Inflammatory macrophage treated with lipopolysaccharide for 1 hour (primary cell): ENCODE results near the gene STRN3.
"Not testable (repeated sequence)": the region's sequence is repeated elsewhere in the genome, so short reads cannot be mapped to it uniquely, and the experiment has no call there.

Source experiments
- DNase-seq, 2 donors: peaks; one replicate each; pipeline ENCODE4 v3.0.0-alpha.2; 2020 to 2022

The STRN3 gene

GRCh38 chr14:30967364-30968098 lies 58.6 kb downstream of the STRN3 start:
- not testable (repeated sequence) for DNase-seq

- DNase-seq: no peak
These were observed 59.5 kb downstream of the STRN3 start for GRCh38 chr14:30966415-30967363.

GRCh38 chr14:30965861-30966260 lies 60.3 kb downstream of the STRN3 start:
- not testable (repeated sequence) for DNase-seq

- not testable (repeated sequence) for DNase-seq
These were observed 63.6 kb downstream of the STRN3 start for GRCh38 chr14:30962537-30962936.

GRCh38 chr14:30961330-30961729 lies 64.8 kb downstream of the STRN3 start:
- no peak for DNase-seq

- no peak for DNase-seq
These were observed 66.0 kb downstream of the STRN3 start for GRCh38 chr14:30960216-30960615.

GRCh38 chr14:30958555-30959407 lies 67.4 kb downstream of the STRN3 start:
- DNase-seq: no peak

GRCh38 chr14:30957813-30958370 lies 68.3 kb downstream of the STRN3 start:
- DNase-seq: no peak

GRCh38 chr14:30949651-30950050 lies 76.5 kb downstream of the STRN3 start:
- no peak for DNase-seq

GRCh38 chr14:30943694-30944093 lies 82.5 kb downstream of the STRN3 start:
- no peak for DNase-seq

GRCh38 chr14:30940886-30941285 lies 85.3 kb downstream of the STRN3 start:
- no peak for DNase-seq

- no peak for DNase-seq
These were observed 87.6 kb downstream of the STRN3 start for GRCh38 chr14:30938617-30939016.

- DNase-seq: no peak
These were observed 90.7 kb downstream of the STRN3 start for GRCh38 chr14:30935445-30935844.

GRCh38 chr14:30933937-30934336 lies 92.2 kb downstream of the STRN3 start:
- not testable (repeated sequence) for DNase-seq

GRCh38 chr14:30928462-30928861 lies 97.7 kb downstream of the STRN3 start:
- DNase-seq: no peak

GRCh38 chr14:30925254-30925653 lies 100.9 kb downstream of the STRN3 start:
- no peak for DNase-seq

- no peak for DNase-seq
These were observed 104.4 kb downstream of the STRN3 start for GRCh38 chr14:30921788-30922187.

- peak in 1 of 2 donors; percentile 18 for DNase-seq
These were observed 104.9 kb downstream of the STRN3 start for GRCh38 chr14:30921305-30921704.

- DNase-seq: no peak
These were observed 110.6 kb downstream of the STRN3 start for GRCh38 chr14:30915596-30915995.

GRCh38 chr14:30914812-30915211 lies 111.4 kb downstream of the STRN3 start:
- no peak for DNase-seq

- DNase-seq: no peak
These were observed 117.4 kb downstream of the STRN3 start for GRCh38 chr14:30908826-30909225.

- DNase-seq: no peak
These were observed 118.5 kb downstream of the STRN3 start for GRCh38 chr14:30907659-30908057.
